ENCODE results near the gene ACADS.

The ACADS gene

GRCh38 chr12:120774169-120774916, 48.7 kb downstream of the ACADS start:
- Histone ChIP-seq H3K27me3 (ENCODE audit: control insufficient read depth, insufficient read depth, low read length) (no peaks in the 10 kb centered on the region), H3K4me1 (ENCODE audit: control insufficient read depth, insufficient read depth, low read length) (no peaks in the 10 kb centered on the region), H3K9ac (ENCODE audit: low read depth, low read length) (no peak overlapping the region), H3K4me3 (ENCODE audit: low read depth, low read length) (no peak overlapping the region), H3K27ac (ENCODE audit: low read depth, low read length) (no peak overlapping the region), H3K9me3 (ENCODE audit: control insufficient read depth, insufficient read depth, low read length) (no peaks in the 10 kb centered on the region), H3K36me3 (ENCODE audit: control insufficient read depth, insufficient read depth, low read length) (peaks cover 8% of the 10 kb centered on the region; the same call in 1 of the 2 replicates)

GRCh38 chr12:120775862-120776552, 50.4 kb downstream of the ACADS start:
- Histone ChIP-seq H3K9ac (ENCODE audit: low read depth, low read length) (no peak overlapping the region), H3K9me3 (ENCODE audit: control insufficient read depth, insufficient read depth, low read length) (no peaks in the 10 kb centered on the region), H3K27me3 (ENCODE audit: control insufficient read depth, insufficient read depth, low read length) (no peaks in the 10 kb centered on the region), H3K4me3 (ENCODE audit: low read depth, low read length) (no peak overlapping the region), H3K27ac (ENCODE audit: low read depth, low read length) (no peak overlapping the region), H3K36me3 (ENCODE audit: control insufficient read depth, insufficient read depth, low read length) (peaks cover 8% of the 10 kb centered on the region; the same call in 1 of the 2 replicates), H3K4me1 (ENCODE audit: control insufficient read depth, insufficient read depth, low read length) (no peaks in the 10 kb centered on the region)

DNA sequence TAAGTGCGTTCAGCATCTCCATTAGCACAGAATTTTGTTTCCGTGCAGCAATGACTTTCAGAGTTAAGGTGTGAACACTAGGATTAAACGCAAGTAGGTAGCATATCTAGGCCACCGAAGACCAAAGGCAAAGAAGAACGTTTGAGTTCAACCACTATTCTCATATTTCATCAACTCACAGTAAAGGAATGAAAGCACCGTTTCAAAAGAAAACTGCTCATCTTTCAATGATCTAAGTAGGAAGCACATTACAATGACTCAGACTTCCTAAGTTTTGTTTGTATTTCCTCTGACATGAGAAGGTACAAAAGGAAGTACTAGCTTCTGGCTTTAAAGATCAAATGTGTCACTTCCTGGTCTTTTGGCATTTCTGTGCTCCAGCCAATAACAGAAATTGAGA, 57.6 kb downstream of the ACADS start:
- H3K27me3 ChIP-seq (ENCODE audit: control insufficient read depth, insufficient read depth, low read length), result no peaks in the 10 kb centered on the region
- no peak overlapping the region for H3K27ac ChIP-seq (ENCODE audit: low read depth, low read length)
- no peak overlapping the region for H3K9ac ChIP-seq (ENCODE audit: low read depth, low read length)
- no peaks in the 10 kb centered on the region for H3K9me3 ChIP-seq (ENCODE audit: control insufficient read depth, insufficient read depth, low read length)
- no peaks in the 10 kb centered on the region for H3K4me1 ChIP-seq (ENCODE audit: control insufficient read depth, insufficient read depth, low read length)
- H3K4me3 ChIP-seq (ENCODE audit: low read depth, low read length), result no peak overlapping the region
- H3K36me3 ChIP-seq (ENCODE audit: control insufficient read depth, insufficient read depth, low read length), result peaks cover 33% of the 10 kb centered on the region

- H3K4me3 ChIP-seq (ENCODE audit: low read depth, low read length), result no peak overlapping the region
- H3K9me3 ChIP-seq (ENCODE audit: control insufficient read depth, insufficient read depth, low read length), result no peaks in the 10 kb centered on the region
- H3K9ac ChIP-seq (ENCODE audit: low read depth, low read length), result no peak overlapping the region
- H3K27ac ChIP-seq (ENCODE audit: low read depth, low read length), result no peak overlapping the region
- H3K27me3 ChIP-seq (ENCODE audit: control insufficient read depth, insufficient read depth, low read length), result no peaks in the 10 kb centered on the region
- no peaks in the 10 kb centered on the region for H3K4me1 ChIP-seq (ENCODE audit: control insufficient read depth, insufficient read depth, low read length)
- H3K36me3 ChIP-seq (ENCODE audit: control insufficient read depth, insufficient read depth, low read length), result peaks cover 33% of the 10 kb centered on the region
These were observed 59.2 kb downstream of the ACADS start for GRCh38 chr12:120784804-120785203.

GRCh38 chr12:120787889-120788288, 62.3 kb downstream of the ACADS start:
- H3K4me3 ChIP-seq (ENCODE audit: low read depth, low read length), result no peak overlapping the region
- H3K27ac ChIP-seq (ENCODE audit: low read depth, low read length), result no peak overlapping the region
- H3K9ac ChIP-seq (ENCODE audit: low read depth, low read length), result no peak overlapping the region
- no peaks in the 10 kb centered on the region for H3K9me3 ChIP-seq (ENCODE audit: control insufficient read depth, insufficient read depth, low read length)
- H3K36me3 ChIP-seq (ENCODE audit: control insufficient read depth, insufficient read depth, low read length), result peaks cover 28% of the 10 kb centered on the region
- H3K4me1 ChIP-seq (ENCODE audit: control insufficient read depth, insufficient read depth, low read length), result no peaks in the 10 kb centered on the region
- no peaks in the 10 kb centered on the region for H3K27me3 ChIP-seq (ENCODE audit: control insufficient read depth, insufficient read depth, low read length)
